Astrocyte of the cerebellum (primary cell): ENCODE results near the gene CEPT1.
"Not testable (repeated sequence)": the region's sequence is repeated elsewhere in the genome, so short reads cannot be mapped to it uniquely, and the experiment has no call there.

Experiments used
- DNase-seq: peaks from one replicate; pipeline ENCODE4 v3.0.0-alpha.2; 2011; ENCODE audit warnings: low read depth
- H3K4me3 ChIP-seq: 2 replicates; pipeline ENCODE4 v1.5.1; 2011; ENCODE audit warnings: mild to moderate bottlenecking, low read depth, low read length, moderate library complexity
- CTCF ChIP-seq: IDR thresholded peaks from 2 replicates; pipeline ENCODE4 v1.5.1; 2012; ENCODE audit warnings: low read length, low read depth, moderate library complexity, mild to moderate bottlenecking; ENCODE audit errors: missing control alignments
- in situ Hi-C: cut with HindIII; loops from 2 replicates; pipeline ENCODE4 v1.10.0; 2017; ENCODE audit warnings: low sequenced_read_pairs

Gene CEPT1

GRCh38 chr1:111139956-111140679 lies at the start of gene CEPT1, which contains the start of gene DRAM2:
Gene CEPT1 (plus strand): TSS chr1:111140223. CDS start chr1:111147715, 7,492 bp downstream.
Gene DRAM2 (minus strand): TSS chr1:111140093. CDS start chr1:111131554, 8,539 bp downstream.
- no peak for TF ChIP-seq CTCF
- H3K4me3 ChIP-seq, result peak within 1 kb of the TSS; percentile 93
- in situ Hi-C loops, result no loop called here
- peak; percentile 84 for DNase-seq

- in situ Hi-C loops, H3K4me3 ChIP-seq, DNase-seq: not testable (repeated sequence)
These were observed 44.6 kb upstream of the CEPT1 start for GRCh38 chr1:111095421-111095820.

GRCh38 chr1:111097356-111098099 lies 42.5 kb upstream of the CEPT1 start:
- in situ Hi-C loops, result no loop called here
- DNase-seq, result no peak
- no peak overlapping the region for H3K4me3 ChIP-seq
- no peak for TF ChIP-seq CTCF

- in situ Hi-C loops, result no loop called here
- no peak for TF ChIP-seq CTCF
- no peak overlapping the region for H3K4me3 ChIP-seq
- DNase-seq, result no peak
These were observed 40.7 kb upstream of the CEPT1 start for GRCh38 chr1:111099289-111099688.

- in situ Hi-C loops, result no loop called here
- DNase-seq, result no peak
- TF ChIP-seq CTCF, result no peak
- no peak overlapping the region for H3K4me3 ChIP-seq
These were observed 38.0 kb upstream of the CEPT1 start for GRCh38 chr1:111101854-111102642.

GRCh38 chr1:111104981-111105380 lies 35.0 kb upstream of the CEPT1 start:
- in situ Hi-C loops, result no loop called here
- no peak for DNase-seq
- H3K4me3 ChIP-seq, result no peak overlapping the region
- TF ChIP-seq CTCF, result no peak
